Thymus (tissue), 11 donors: Measurements from ENCODE around the gene TPI1. TPM values are rescaled to one million over a fixed set of nuclear protein-coding genes. Genes with fewer than 3 reads are reported as not detected.

ENCODE experiments used
- DNase-seq, 9 donors: peaks; one replicate each; pipeline ENCODE4 v3.0.0-alpha.2; 2013; ENCODE audit warnings: low spot score in 9 of 9, low read depth in 6 of 9, missing footprints in 1 of 9
- H3K27ac ChIP-seq, 2 donors: one replicate each; pipeline ENCODE4 v1.5.1; 2013; ENCODE audit warnings: control low read depth in 1 of 2, low read depth in 1 of 2, low read length in 1 of 2, mild to moderate bottlenecking in 1 of 2, moderate library complexity in 1 of 2
- H3K27me3 ChIP-seq, 2 donors: one replicate each; pipeline ENCODE4 v1.5.1; 2013; ENCODE audit warnings: low read length in 1 of 2; ENCODE audit not compliant: control insufficient read depth in 2 of 2, insufficient read depth in 1 of 2
- H3K36me3 ChIP-seq, 2 donors: one replicate each; pipeline ENCODE4 v1.5.1; 2013; ENCODE audit warnings: low read length in 1 of 2, mild to moderate bottlenecking in 1 of 2, moderate library complexity in 1 of 2; ENCODE audit not compliant: control insufficient read depth in 2 of 2, insufficient read depth in 2 of 2
- H3K4me1 ChIP-seq, 2 donors: one replicate each; pipeline ENCODE4 v1.5.1; 2013; ENCODE audit warnings: low read length in 2 of 2; ENCODE audit not compliant: control insufficient read depth in 2 of 2, insufficient read depth in 2 of 2
- H3K4me3 ChIP-seq, 2 donors: one replicate each; pipeline ENCODE4 v1.5.1; 2013; ENCODE audit warnings: low read length in 2 of 2, control low read depth in 1 of 2, mild to moderate bottlenecking in 1 of 2
- H3K9me3 ChIP-seq, 2 donors: one replicate each; pipeline ENCODE4 v1.5.1; 2013; ENCODE audit warnings: low read length in 1 of 2, mild to moderate bottlenecking in 1 of 2; ENCODE audit not compliant: control insufficient read depth in 2 of 2, insufficient read depth in 1 of 2
- WGBS: extraction: QIAGEN DNeasy Blood & Tissue Kit; methylation state at CpG from one replicate; pipeline ENCODE4 v1.1.7; 2013; 5-methylcytosine and 5-hydroxymethylcytosine counted together
- polyA plus RNA-seq: library from polyadenylated mRNA; stranded (reverse); fragments of 200-250 nt; gene quantifications from one replicate; pipeline ENCODE4 v1.2.3, GENCODE V29; 2013
- total RNA-seq: library from RNA; stranded (reverse); fragments of 120-200 nt; gene quantifications from one replicate; pipeline ENCODE4 v1.2.4, GENCODE V29; 2013
- donor health status: healthy.

The TPI1 gene
- total and polyA plus RNA-seq, 2 donors, result 282 to 628 TPM

DNA sequence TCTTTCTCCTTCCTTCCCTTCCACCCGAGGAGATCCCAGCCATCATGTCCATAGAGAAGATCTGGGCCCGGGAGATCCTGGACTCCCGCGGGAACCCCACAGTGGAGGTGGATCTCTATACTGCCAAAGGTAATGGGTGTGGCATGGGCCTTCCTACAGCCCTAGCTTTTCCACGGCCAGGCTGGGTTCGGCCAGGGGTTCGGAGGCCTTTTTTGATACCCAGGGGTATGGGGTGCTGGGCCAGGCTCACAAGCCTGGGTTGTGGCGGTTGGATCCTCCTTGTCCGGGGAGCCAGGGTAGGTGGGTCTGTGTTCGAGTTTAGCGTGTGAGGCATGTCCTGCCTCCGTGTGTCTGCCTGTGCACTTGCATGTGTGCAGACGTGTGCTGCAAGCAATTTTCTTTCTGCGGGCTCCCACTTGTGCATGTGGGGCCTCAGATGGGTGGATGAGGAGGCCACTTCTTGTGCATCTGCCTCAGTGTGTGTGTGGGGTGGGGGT, 48.5 kb downstream of the TPI1 start:
- H3K4me1 ChIP-seq, result peaks cover 15 to 24% of the 10 kb centered on the region in 2 donors
- H3K27ac ChIP-seq, result no peak overlapping the region
- 90% methylated on average over 14 of the region's 14 CpGs for WGBS
- no peak overlapping the region for H3K4me3 ChIP-seq
- DNase-seq, result no peak
- peaks cover 0 to 30% of the 10 kb centered on the region in 2 donors for H3K27me3 ChIP-seq
- H3K9me3 ChIP-seq, result no peaks in the 10 kb centered on the region
- peaks cover 20% of the 10 kb centered on the region in 2 donors for H3K36me3 ChIP-seq

DNA sequence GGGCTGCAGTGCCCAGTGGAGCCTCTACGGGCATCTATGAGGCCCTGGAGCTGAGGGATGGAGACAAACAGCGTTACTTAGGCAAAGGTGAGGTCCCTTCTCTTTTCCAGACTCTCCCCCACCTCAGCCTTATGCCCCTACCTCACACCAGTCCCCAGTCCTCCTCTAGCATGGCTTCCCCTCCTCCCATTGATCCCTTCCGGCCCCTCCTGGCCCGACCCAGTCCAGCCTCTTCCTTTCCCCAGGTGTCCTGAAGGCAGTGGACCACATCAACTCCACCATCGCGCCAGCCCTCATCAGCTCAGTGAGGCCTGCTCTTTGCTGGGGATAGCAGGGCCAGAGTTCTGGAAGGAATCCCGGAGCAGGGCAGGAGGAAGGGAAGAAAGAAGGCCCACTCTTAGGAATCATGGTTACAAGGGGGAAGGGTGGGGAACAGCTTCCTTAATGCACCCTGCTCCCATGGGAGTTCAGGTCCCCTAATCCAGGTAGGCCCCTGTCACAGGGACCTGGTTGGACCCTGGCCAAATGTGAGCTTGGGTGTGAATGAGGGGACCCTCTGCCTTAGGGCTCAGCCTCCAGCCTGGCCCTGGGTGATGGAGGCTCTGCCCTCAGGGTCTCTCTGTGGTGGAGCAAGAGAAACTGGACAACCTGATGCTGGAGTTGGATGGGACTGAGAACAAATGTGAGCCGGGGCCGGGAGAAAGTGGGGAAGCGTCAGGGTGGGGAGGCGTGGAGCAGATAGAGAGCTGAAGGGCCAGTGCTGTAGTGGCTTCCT, 49.3 kb downstream of the TPI1 start:
- WGBS, result 96% methylated on average over 11 of the region's 11 CpGs

DNA sequence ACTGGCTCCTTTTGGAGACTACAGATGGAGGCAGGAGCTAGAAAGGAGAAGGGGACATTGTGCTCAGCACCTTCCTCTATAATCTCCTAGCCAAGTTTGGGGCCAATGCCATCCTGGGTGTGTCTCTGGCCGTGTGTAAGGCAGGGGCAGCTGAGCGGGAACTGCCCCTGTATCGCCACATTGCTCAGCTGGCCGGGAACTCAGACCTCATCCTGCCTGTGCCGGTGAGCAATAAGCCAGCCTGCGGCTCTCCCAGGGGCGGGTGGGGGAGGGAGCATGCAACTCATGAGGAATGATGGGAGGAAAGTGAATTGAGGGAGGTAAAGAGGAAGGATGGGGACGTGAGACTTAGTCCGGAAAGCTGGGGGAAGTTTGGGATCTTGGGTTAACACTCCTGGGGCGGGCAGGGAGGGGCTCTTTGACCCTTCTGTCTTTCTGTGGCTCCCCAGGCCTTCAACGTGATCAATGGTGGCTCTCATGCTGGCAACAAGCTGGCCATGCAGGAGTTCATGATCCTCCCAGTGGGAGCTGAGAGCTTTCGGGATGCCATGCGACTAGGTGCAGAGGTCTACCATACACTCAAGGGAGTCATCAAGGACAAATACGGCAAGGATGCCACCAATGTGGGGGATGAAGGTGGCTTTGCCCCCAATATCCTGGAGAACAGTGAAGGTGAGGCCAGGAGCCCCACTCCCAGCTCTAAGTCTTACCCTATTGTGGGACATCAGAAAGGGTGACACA, 50.3 kb downstream of the TPI1 start:
- H3K4me3 ChIP-seq, result no peak overlapping the region
- no peak for DNase-seq
- peaks cover 15 to 24% of the 10 kb centered on the region in 2 donors for H3K4me1 ChIP-seq
- H3K36me3 ChIP-seq, result peaks cover 31 to 36% of the 10 kb centered on the region in 2 donors
- H3K27ac ChIP-seq, result no peak overlapping the region
- 97% methylated on average over 14 of the region's 14 CpGs for WGBS
- H3K27me3 ChIP-seq, result peaks cover 0 to 22% of the 10 kb centered on the region in 2 donors
- no peaks in the 10 kb centered on the region for H3K9me3 ChIP-seq

More for the DNA sequence above, 49.3 kb downstream of the TPI1 start:
- H3K27ac ChIP-seq, result no peak overlapping the region
- H3K4me1 ChIP-seq, result peaks cover 15 to 24% of the 10 kb centered on the region in 2 donors
- DNase-seq, result no peak
- no peaks in the 10 kb centered on the region for H3K9me3 ChIP-seq
- H3K27me3 ChIP-seq, result peaks cover 0 to 30% of the 10 kb centered on the region in 2 donors
- peaks cover 25% of the 10 kb centered on the region in 2 donors for H3K36me3 ChIP-seq
- H3K4me3 ChIP-seq, result no peak overlapping the region

DNA sequence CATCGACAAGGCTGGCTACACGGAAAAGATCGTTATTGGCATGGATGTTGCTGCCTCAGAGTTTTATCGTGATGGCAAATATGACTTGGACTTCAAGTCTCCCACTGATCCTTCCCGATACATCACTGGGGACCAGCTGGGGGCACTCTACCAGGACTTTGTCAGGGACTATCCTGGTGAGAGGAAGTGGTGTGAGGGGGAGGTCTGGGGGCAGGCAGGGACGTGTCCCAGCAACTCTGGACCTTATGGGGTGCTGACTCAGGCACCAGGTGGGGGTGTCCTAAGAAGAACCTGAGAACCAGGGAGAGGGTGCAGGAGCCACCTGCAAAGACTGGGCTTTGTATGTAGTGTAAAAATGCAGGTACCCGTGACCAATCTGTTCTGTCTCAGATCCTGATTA, 52.3 kb downstream of the TPI1 start:
- peaks cover 14 to 26% of the 10 kb centered on the region in 2 donors for H3K4me1 ChIP-seq
- DNase-seq, result no peak

More for the DNA sequence above, 52.3 kb downstream of the TPI1 start:
- Histone ChIP-seq H3K4me3 (no peak overlapping the region), H3K27me3 (peaks cover 0 to 10% of the 10 kb centered on the region in 2 donors), H3K27ac (no peak overlapping the region), H3K36me3 (peaks cover 35 to 42% of the 10 kb centered on the region in 2 donors), H3K9me3 (no peaks in the 10 kb centered on the region)
- WGBS, result 89% methylated on average over 7 of the region's 7 CpGs

Other genes starting within 250 kb of the TPI1 start
- gene LPAR5, start 231.6 kb upstream of the TPI1 start, total RNA-seq, result 2.4 TPM
- gene LPAR5, start 231.6 kb upstream of the TPI1 start, polyA plus RNA-seq, result 3.2 TPM
- gene ACRBP, start 220.1 kb upstream of the TPI1 start, total RNA-seq, result 2.0 TPM
- 10.5 TPM for gene ACRBP, start 220.1 kb upstream of the TPI1 start, polyA plus RNA-seq
- gene ING4, start 204.4 kb upstream of the TPI1 start, total RNA-seq, result 74.0 TPM
- 70.0 TPM for gene ING4, start 204.4 kb upstream of the TPI1 start, polyA plus RNA-seq
- 17.2 TPM for gene ZNF384, start 178.2 kb upstream of the TPI1 start, total RNA-seq
- 39.3 TPM for gene ZNF384, start 178.2 kb upstream of the TPI1 start, polyA plus RNA-seq
- gene PIANP, start 166.7 kb upstream of the TPI1 start, total RNA-seq, result 0.09 TPM
- gene PIANP, start 166.7 kb upstream of the TPI1 start, polyA plus RNA-seq, result 0.23 TPM
- gene COPS7A, start 143.5 kb upstream of the TPI1 start, total RNA-seq, result 28.0 TPM
- 39.8 TPM for gene COPS7A, start 143.5 kb upstream of the TPI1 start, polyA plus RNA-seq
- 69.5 TPM for gene MLF2, start 114.4 kb upstream of the TPI1 start, total RNA-seq
- 131 TPM for gene MLF2, start 114.4 kb upstream of the TPI1 start, polyA plus RNA-seq
- gene PTMS, start 101.2 kb upstream of the TPI1 start, total RNA-seq, result 21.9 TPM
- 186 TPM for gene PTMS, start 101.2 kb upstream of the TPI1 start, polyA plus RNA-seq
- 1.5 TPM for gene LAG3, start 95.0 kb upstream of the TPI1 start, total RNA-seq
- gene LAG3, start 95.0 kb upstream of the TPI1 start, polyA plus RNA-seq, result 4.8 TPM
- 91.9 TPM for gene CD4, start 78.0 kb upstream of the TPI1 start, total RNA-seq
- 50.9 TPM for gene CD4, start 78.0 kb upstream of the TPI1 start, polyA plus RNA-seq
- 1.4 TPM for gene GPR162, start 45.7 kb upstream of the TPI1 start, total RNA-seq
- gene GPR162, start 45.7 kb upstream of the TPI1 start, polyA plus RNA-seq, result 4.4 TPM
- gene P3H3, start 39.1 kb upstream of the TPI1 start, total RNA-seq, result 1.0 TPM
- gene P3H3, start 39.1 kb upstream of the TPI1 start, polyA plus RNA-seq, result 4.4 TPM
- 0.14 TPM for gene GNB3, start 26.6 kb upstream of the TPI1 start, total RNA-seq
- 1.3 TPM for gene GNB3, start 26.6 kb upstream of the TPI1 start, polyA plus RNA-seq
- gene CDCA3, start 16.2 kb upstream of the TPI1 start, total RNA-seq, result 44.3 TPM
- 5.9 TPM for gene CDCA3, start 16.2 kb upstream of the TPI1 start, polyA plus RNA-seq
- 61.1 TPM for gene USP5, start 15.4 kb upstream of the TPI1 start, total RNA-seq
- gene USP5, start 15.4 kb upstream of the TPI1 start, polyA plus RNA-seq, result 32.2 TPM
- 10.7 TPM for gene SPSB2, start 5.8 kb downstream of the TPI1 start, total RNA-seq
- gene SPSB2, start 5.8 kb downstream of the TPI1 start, polyA plus RNA-seq, result 14.9 TPM
- gene LRRC23, start 37.3 kb downstream of the TPI1 start, total RNA-seq, result 6.2 TPM
- 11.5 TPM for gene LRRC23, start 37.3 kb downstream of the TPI1 start, polyA plus RNA-seq
- gene ENO2, start 47.0 kb downstream of the TPI1 start, total RNA-seq, result 12.1 TPM
- gene ENO2, start 47.0 kb downstream of the TPI1 start, polyA plus RNA-seq, result 29.3 TPM
- gene ATN1, start 60.4 kb downstream of the TPI1 start, total RNA-seq, result 1.6 TPM
- 30.3 TPM for gene ATN1, start 60.4 kb downstream of the TPI1 start, polyA plus RNA-seq
- not detected for gene RNU7-1, start 76.3 kb downstream of the TPI1 start, total RNA-seq
- not detected for gene RNU7-1, start 76.3 kb downstream of the TPI1 start, polyA plus RNA-seq
- gene C12orf57, start 76.5 kb downstream of the TPI1 start, total RNA-seq, result 446 TPM
- gene C12orf57, start 76.5 kb downstream of the TPI1 start, polyA plus RNA-seq, result 421 TPM
- 147 TPM for gene PTPN6, start 83.8 kb downstream of the TPI1 start, total RNA-seq
- 213 TPM for gene PTPN6, start 83.8 kb downstream of the TPI1 start, polyA plus RNA-seq
- 288 TPM for gene PHB2, start 103.1 kb downstream of the TPI1 start, total RNA-seq
- gene PHB2, start 103.1 kb downstream of the TPI1 start, polyA plus RNA-seq, result 149 TPM
- gene EMG1, start 103.4 kb downstream of the TPI1 start, total RNA-seq, result 56.2 TPM
- gene EMG1, start 103.4 kb downstream of the TPI1 start, polyA plus RNA-seq, result 27.6 TPM
- gene LPCAT3, start 150.9 kb downstream of the TPI1 start, total RNA-seq, result 16.1 TPM
- 28.2 TPM for gene LPCAT3, start 150.9 kb downstream of the TPI1 start, polyA plus RNA-seq
- 74.2 TPM for gene C1S, start 193.2 kb downstream of the TPI1 start, total RNA-seq
- 196 TPM for gene C1S, start 193.2 kb downstream of the TPI1 start, polyA plus RNA-seq
- gene C1R, start 224.9 kb downstream of the TPI1 start, total RNA-seq, result 51.5 TPM
- 149 TPM for gene C1R, start 224.9 kb downstream of the TPI1 start, polyA plus RNA-seq
- gene C1RL, start 241.7 kb downstream of the TPI1 start, total RNA-seq, result 17.4 TPM
- 54.8 TPM for gene C1RL, start 241.7 kb downstream of the TPI1 start, polyA plus RNA-seq